HEK293 (cell line): ENCODE measurements around the gene COPZ1.

ENCODE experiments used
- CTCF ChIA-PET: fragments of 350-600 bp; formaldehyde crosslinking; extraction: SDS; loops from one replicate; lab custom pipeline; 2021; ENCODE audit warnings: antibody characterized with exemption; lab: Yijun Ruan, JAX
- POLR2A ChIA-PET: fragments of 300-600 bp; formaldehyde crosslinking; extraction: SDS; loops from one replicate; lab custom pipeline; 2020; ENCODE audit warnings: antibody characterized with exemption, inconsistent platforms; lab: Yijun Ruan, JAX
- H3K27ac ChIP-seq: fragments of 200-500 bp; sonication (Bioruptor generic); 2 replicates; pipeline ENCODE4 v1.5.1; 2014; ENCODE audit warnings: low read depth, low read length, control low read depth, inconsistent platforms; ENCODE audit errors: extremely low read depth
- H3K36me3 ChIP-seq, 2 experiments: fragments of 200-500 bp in 1 of 2; sonication (Bioruptor generic) in 1 of 2; 1 replicate in 1 of 2; 2 replicates in 1 of 2; pipeline ENCODE4 v1.5.1; 2014 to 2017; ENCODE audit warnings: inconsistent platforms in 2 of 2, low read length in 2 of 2; ENCODE audit not compliant: control insufficient read depth in 2 of 2, insufficient read depth in 1 of 2
- H3K4me1 ChIP-seq: fragments of 200-500 bp; sonication (Bioruptor generic); 2 replicates; pipeline ENCODE4 v1.5.1; 2014; ENCODE audit warnings: mild to moderate bottlenecking, low read length, inconsistent platforms; ENCODE audit not compliant: control insufficient read depth, insufficient read depth
- H3K4me3 ChIP-seq: 2 replicates; pipeline ENCODE4 v1.5.1; 2011; ENCODE audit warnings: low read depth, mild to moderate bottlenecking, control low read depth, low read length, moderate library complexity
- H3K9me3 ChIP-seq: fragments of 200-500 bp; sonication (Bioruptor generic); 2 replicates; pipeline ENCODE4 v1.5.1; 2014; ENCODE audit warnings: low read depth, low read length, inconsistent platforms; ENCODE audit not compliant: control insufficient read depth, insufficient read depth
- EGR2 ChIP-seq: fragments of 450-650 bp; formaldehyde crosslinking; IDR thresholded peaks from 2 replicates; pipeline ENCODE4 v1.5.1; 2016; ENCODE audit warnings: low read depth, missing biosample characterization, missing genetic modification characterization
- GFI1B ChIP-seq: fragments of 450-650 bp; formaldehyde crosslinking; IDR thresholded peaks from 2 replicates; pipeline ENCODE4 v1.5.1; 2016; ENCODE audit warnings: missing biosample characterization, missing genetic modification characterization
- GLI2 ChIP-seq: fragments of 450-650 bp; formaldehyde crosslinking; IDR thresholded peaks from 2 replicates; pipeline ENCODE4; 2017; ENCODE audit warnings: missing biosample characterization, missing genetic modification characterization, low read depth, borderline replicate concordance
- GLI4 ChIP-seq: fragments of 450-650 bp; formaldehyde crosslinking; IDR thresholded peaks from 2 replicates; pipeline ENCODE4 v1.5.1; 2016; ENCODE audit warnings: missing biosample characterization, missing genetic modification characterization
- HOXD13 ChIP-seq: sonication (generic); formaldehyde crosslinking; IDR thresholded peaks from 2 replicates; pipeline ENCODE4 v1.8.0; 2022; ENCODE audit warnings: missing genetic modification reagents, borderline replicate concordance
- KLF8 ChIP-seq: fragments of 450-650 bp; formaldehyde crosslinking; IDR thresholded peaks from 2 replicates; pipeline ENCODE4 v1.5.1; 2016; ENCODE audit warnings: missing biosample characterization, missing genetic modification characterization
- MZF1 ChIP-seq: fragments of 450-650 bp; formaldehyde crosslinking; IDR thresholded peaks from 2 replicates; pipeline ENCODE4 v1.5.1; 2017; ENCODE audit warnings: missing biosample characterization, missing genetic modification characterization, borderline replicate concordance
- ZBTB17 ChIP-seq: fragments of 450-650 bp; formaldehyde crosslinking; IDR thresholded peaks from 2 replicates; pipeline ENCODE4 v1.5.1; 2016; ENCODE audit warnings: missing biosample characterization, missing genetic modification characterization
- ZFP41 ChIP-seq: fragments of 450-650 bp; formaldehyde crosslinking; IDR thresholded peaks from 2 replicates; pipeline ENCODE4 v1.5.1; 2016; ENCODE audit warnings: missing biosample characterization, missing genetic modification characterization, borderline replicate concordance
- ZNF146 ChIP-seq: fragments of 450-650 bp; formaldehyde crosslinking; IDR thresholded peaks from 2 replicates; pipeline ENCODE4 v1.5.1; 2016; ENCODE audit warnings: missing biosample characterization, missing genetic modification characterization
- ZNF19 ChIP-seq: fragments of 450-650 bp; formaldehyde crosslinking; IDR thresholded peaks from 2 replicates; pipeline ENCODE4; 2016; ENCODE audit warnings: missing biosample characterization, missing genetic modification characterization, low read depth
- ZNF202 ChIP-seq: fragments of 450-650 bp; formaldehyde crosslinking; IDR thresholded peaks from 2 replicates; pipeline ENCODE4 v1.5.1; 2016; ENCODE audit warnings: missing biosample characterization, missing genetic modification characterization, borderline replicate concordance
- ZNF221 ChIP-seq: fragments of 450-650 bp; formaldehyde crosslinking; IDR thresholded peaks from 2 replicates; pipeline ENCODE4 v1.5.1; 2017; ENCODE audit warnings: missing biosample characterization, missing genetic modification characterization, borderline replicate concordance
- ZNF239 ChIP-seq: fragments of 450-650 bp; formaldehyde crosslinking; IDR thresholded peaks from 2 replicates; pipeline ENCODE4 v1.5.1; 2016; ENCODE audit warnings: missing biosample characterization, missing genetic modification characterization
- ZNF350 ChIP-seq: fragments of 450-650 bp; formaldehyde crosslinking; IDR thresholded peaks from 2 replicates; pipeline ENCODE4 v1.5.0; 2017; ENCODE audit warnings: missing biosample characterization, mild to moderate bottlenecking, missing genetic modification characterization
- ZNF391 ChIP-seq: fragments of 450-650 bp; formaldehyde crosslinking; IDR thresholded peaks from 2 replicates; pipeline ENCODE4 v1.5.1; 2016; ENCODE audit warnings: low read depth, missing biosample characterization, missing genetic modification characterization, borderline replicate concordance
- ZNF404 ChIP-seq: fragments of 450-650 bp; formaldehyde crosslinking; IDR thresholded peaks from 2 replicates; pipeline ENCODE4 v1.5.1; 2017; ENCODE audit warnings: missing biosample characterization, missing genetic modification characterization
- ZNF473 ChIP-seq: fragments of 450-650 bp; formaldehyde crosslinking; IDR thresholded peaks from 2 replicates; pipeline ENCODE4 v1.5.1; 2017; ENCODE audit warnings: missing biosample characterization, missing genetic modification characterization
- ZNF555 ChIP-seq: fragments of 450-650 bp; formaldehyde crosslinking; conservative IDR thresholded peaks from 2 replicates; pipeline ENCODE4 v1.5.1; 2017; ENCODE audit warnings: missing biosample characterization, mild to moderate bottlenecking, missing genetic modification characterization, inconsistent platforms
- ZNF558 ChIP-seq: fragments of 450-650 bp; formaldehyde crosslinking; IDR thresholded peaks from 2 replicates; pipeline ENCODE4 v1.5.1; 2016; ENCODE audit warnings: missing biosample characterization, missing genetic modification characterization
- ZNF629 ChIP-seq: fragments of 450-650 bp; formaldehyde crosslinking; IDR thresholded peaks from 2 replicates; pipeline ENCODE4 v1.5.1; 2017; ENCODE audit warnings: missing biosample characterization, missing genetic modification characterization
- ZNF701 ChIP-seq: fragments of 450-650 bp; formaldehyde crosslinking; IDR thresholded peaks from 2 replicates; pipeline ENCODE4 v1.5.1; 2016; ENCODE audit warnings: missing biosample characterization, missing genetic modification characterization
- ZNF747 ChIP-seq: fragments of 450-650 bp; formaldehyde crosslinking; IDR thresholded peaks from 2 replicates; pipeline ENCODE4 v1.5.1; 2016; ENCODE audit warnings: missing biosample characterization, missing genetic modification characterization
- ZNF76 ChIP-seq: fragments of 450-650 bp; formaldehyde crosslinking; IDR thresholded peaks from 2 replicates; pipeline ENCODE4; 2016; ENCODE audit warnings: low read depth, missing biosample characterization, missing genetic modification characterization, borderline replicate concordance
- ZNF776 ChIP-seq: fragments of 450-650 bp; formaldehyde crosslinking; IDR thresholded peaks from 2 replicates; pipeline ENCODE4 v1.5.0; 2017; ENCODE audit warnings: missing biosample characterization, missing genetic modification characterization, borderline replicate concordance
- ZNF791 ChIP-seq: fragments of 450-650 bp; formaldehyde crosslinking; IDR thresholded peaks from 2 replicates; pipeline ENCODE4 v1.5.1; 2016; ENCODE audit warnings: missing biosample characterization, missing genetic modification characterization
- ZNF792 ChIP-seq: fragments of 450-650 bp; formaldehyde crosslinking; IDR thresholded peaks from 2 replicates; pipeline ENCODE4 v1.5.1; 2016; ENCODE audit warnings: missing biosample characterization, missing genetic modification characterization
- ZNF830 ChIP-seq: fragments of 450-650 bp; IDR thresholded peaks from 2 replicates; pipeline ENCODE4 v1.5.0; 2018; ENCODE audit warnings: missing biosample characterization, missing genetic modification characterization, low read depth, mild to moderate bottlenecking, moderate library complexity
- ZNF837 ChIP-seq: fragments of 450-650 bp; formaldehyde crosslinking; IDR thresholded peaks from 2 replicates; pipeline ENCODE4 v1.5.1; 2016; ENCODE audit warnings: missing biosample characterization, missing genetic modification characterization
- ZSCAN16 ChIP-seq: fragments of 450-650 bp; formaldehyde crosslinking; IDR thresholded peaks from 2 replicates; pipeline ENCODE4 v1.5.1; 2016; ENCODE audit warnings: missing biosample characterization, missing genetic modification characterization
- ZXDB ChIP-seq: fragments of 450-650 bp; formaldehyde crosslinking; IDR thresholded peaks from 2 replicates; pipeline ENCODE4 v1.5.1; 2016; ENCODE audit warnings: missing biosample characterization, missing genetic modification characterization
- TF ChIP-seq, protein P1 (sequence below): fragments of 450-650 bp; formaldehyde crosslinking; IDR thresholded peaks from 2 replicates; pipeline ENCODE4 v1.5.1; 2016; ENCODE audit warnings: missing biosample characterization, missing genetic modification characterization
- TF ChIP-seq, protein P2 (sequence below): fragments of 450-650 bp; formaldehyde crosslinking; IDR thresholded peaks from 2 replicates; pipeline ENCODE4; 2016; ENCODE audit warnings: missing biosample characterization, missing genetic modification characterization
- TF ChIP-seq, protein P3 (sequence below): fragments of 450-650 bp; formaldehyde crosslinking; IDR thresholded peaks from 2 replicates; pipeline ENCODE4 v1.5.1; 2017; ENCODE audit warnings: missing biosample characterization, missing genetic modification characterization
- TF ChIP-seq, protein P4 (sequence below): fragments of 450-650 bp; formaldehyde crosslinking; IDR thresholded peaks from 2 replicates; pipeline ENCODE4 v1.5.1; 2016; ENCODE audit warnings: missing biosample characterization, missing genetic modification characterization

Gene COPZ1

DNA sequence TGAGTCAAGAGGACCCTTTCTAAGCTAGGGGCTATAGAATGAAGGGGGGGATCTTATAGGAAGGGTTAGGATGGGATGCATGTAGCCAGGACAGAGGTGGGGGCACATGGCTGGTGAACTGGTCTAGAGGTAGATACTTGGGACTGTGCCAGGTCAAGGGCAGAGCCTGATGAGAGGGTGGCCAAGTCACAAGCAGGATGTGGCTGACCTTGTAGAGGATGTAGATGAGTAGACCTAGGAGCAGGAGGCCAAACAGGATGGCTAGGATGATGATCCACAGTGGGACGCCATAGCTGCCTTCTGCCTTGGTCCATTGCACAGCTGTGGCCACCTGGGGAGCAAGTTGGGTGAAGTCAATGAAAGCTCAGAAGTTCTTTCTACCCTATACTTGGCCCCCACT, 72.2 kb downstream of the COPZ1 start:
- Histone ChIP-seq H3K36me3 (peaks cover 16 to 78% of the 10 kb centered on the region in 2 experiments), H3K27ac (no peak overlapping the region), H3K4me3 (no peak overlapping the region), H3K9me3 (no peaks in the 10 kb centered on the region), H3K4me1 (no peaks in the 10 kb centered on the region)
- CTCF ChIA-PET = interaction anchor here (0.7 to 12.2 kb wide), 6 partner anchors 11 to 653 kb away, joined by 3 to 924 read pairs (median 22); partner anchors contain the start of gene ZNF385A
- POLR2A ChIA-PET = no interaction called here
- TF ChIP-seq ZNF76 (tag by site-specific recombination) (no peak), ZSCAN16 (tag by site-specific recombination) (no peak), ZBTB17 (tag by site-specific recombination) (no peak), ZNF629 (tag by site-specific recombination) (no peak), ZNF791 (tag by site-specific recombination) (no peak), ZFP41 (tag by site-specific recombination) (no peak), ZNF19 (tag by site-specific recombination) (no peak), ZNF555 (tag by site-specific recombination) (no peak), ZNF404 (tag by site-specific recombination) (no peak), GLI2 (tag by site-specific recombination) (no peak), ZNF792 (tag by site-specific recombination) (no peak), ZNF776 (tag by site-specific recombination) (no peak), ZNF473 (tag by site-specific recombination) (no peak), GLI4 (no peak), ZXDB (tag by site-specific recombination) (no peak), ZNF558 (no peak), GFI1B (tag by site-specific recombination) (no peak)
- TF ChIP-seq, protein P1, sequence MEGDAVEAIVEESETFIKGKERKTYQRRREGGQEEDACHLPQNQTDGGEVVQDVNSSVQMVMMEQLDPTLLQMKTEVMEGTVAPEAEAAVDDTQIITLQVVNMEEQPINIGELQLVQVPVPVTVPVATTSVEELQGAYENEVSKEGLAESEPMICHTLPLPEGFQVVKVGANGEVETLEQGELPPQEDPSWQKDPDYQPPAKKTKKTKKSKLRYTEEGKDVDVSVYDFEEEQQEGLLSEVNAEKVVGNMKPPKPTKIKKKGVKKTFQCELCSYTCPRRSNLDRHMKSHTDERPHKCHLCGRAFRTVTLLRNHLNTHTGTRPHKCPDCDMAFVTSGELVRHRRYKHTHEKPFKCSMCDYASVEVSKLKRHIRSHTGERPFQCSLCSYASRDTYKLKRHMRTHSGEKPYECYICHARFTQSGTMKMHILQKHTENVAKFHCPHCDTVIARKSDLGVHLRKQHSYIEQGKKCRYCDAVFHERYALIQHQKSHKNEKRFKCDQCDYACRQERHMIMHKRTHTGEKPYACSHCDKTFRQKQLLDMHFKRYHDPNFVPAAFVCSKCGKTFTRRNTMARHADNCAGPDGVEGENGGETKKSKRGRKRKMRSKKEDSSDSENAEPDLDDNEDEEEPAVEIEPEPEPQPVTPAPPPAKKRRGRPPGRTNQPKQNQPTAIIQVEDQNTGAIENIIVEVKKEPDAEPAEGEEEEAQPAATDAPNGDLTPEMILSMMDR (tag by site-specific recombination) = no peak
- TF ChIP-seq, protein P2, sequence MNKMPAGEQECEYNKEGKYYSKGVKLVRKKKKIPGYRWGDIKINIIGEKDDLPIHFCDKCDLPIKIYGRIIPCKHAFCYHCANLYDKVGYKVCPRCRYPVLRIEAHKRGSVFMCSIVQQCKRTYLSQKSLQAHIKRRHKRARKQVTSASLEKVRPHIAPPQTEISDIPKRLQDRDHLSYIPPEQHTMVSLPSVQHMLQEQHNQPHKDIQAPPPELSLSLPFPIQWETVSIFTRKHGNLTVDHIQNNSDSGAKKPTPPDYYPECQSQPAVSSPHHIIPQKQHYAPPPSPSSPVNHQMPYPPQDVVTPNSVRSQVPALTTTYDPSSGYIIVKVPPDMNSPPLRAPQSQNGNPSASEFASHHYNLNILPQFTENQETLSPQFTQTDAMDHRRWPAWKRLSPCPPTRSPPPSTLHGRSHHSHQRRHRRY (tag by site-specific recombination) = no peak
- TF ChIP-seq, protein P3, sequence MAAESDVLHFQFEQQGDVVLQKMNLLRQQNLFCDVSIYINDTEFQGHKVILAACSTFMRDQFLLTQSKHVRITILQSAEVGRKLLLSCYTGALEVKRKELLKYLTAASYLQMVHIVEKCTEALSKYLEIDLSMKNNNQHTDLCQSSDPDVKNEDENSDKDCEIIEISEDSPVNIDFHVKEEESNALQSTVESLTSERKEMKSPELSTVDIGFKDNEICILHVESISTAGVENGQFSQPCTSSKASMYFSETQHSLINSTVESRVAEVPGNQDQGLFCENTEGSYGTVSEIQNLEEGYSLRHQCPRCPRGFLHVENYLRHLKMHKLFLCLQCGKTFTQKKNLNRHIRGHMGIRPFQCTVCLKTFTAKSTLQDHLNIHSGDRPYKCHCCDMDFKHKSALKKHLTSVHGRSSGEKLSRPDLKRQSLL (tag by site-specific recombination) = no peak

DNA sequence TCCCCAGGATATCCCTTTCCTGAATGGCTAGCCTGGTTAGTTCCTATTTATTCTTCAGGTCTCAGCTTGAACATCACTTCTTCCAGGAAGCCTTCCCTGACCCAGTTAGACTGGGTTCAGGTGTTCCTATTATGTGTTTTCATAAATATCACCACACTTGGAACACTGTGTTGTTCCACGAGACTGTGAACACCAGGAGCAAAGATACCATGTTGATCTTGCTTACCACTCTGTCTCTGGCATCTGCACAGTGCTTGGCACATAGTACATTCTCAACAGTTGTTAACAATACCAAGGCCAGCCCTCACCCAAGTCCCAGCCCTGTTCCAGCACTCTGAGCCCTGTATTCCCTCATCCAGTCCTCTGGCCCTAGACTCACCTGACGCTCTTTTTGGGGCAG, 73.3 kb downstream of the COPZ1 start:
- Histone ChIP-seq H3K4me1 (no peaks in the 10 kb centered on the region), H3K27ac (no peak overlapping the region), H3K36me3 (peaks cover 16 to 88% of the 10 kb centered on the region in 2 experiments), H3K4me3 (no peak overlapping the region), H3K9me3 (no peaks in the 10 kb centered on the region)
- POLR2A ChIA-PET = no interaction called here
- CTCF ChIA-PET = interaction anchor here (0.6 to 12.2 kb wide), 12 partner anchors 12 to 184 kb away, joined by 3 to 924 read pairs (median 8); partner anchors contain the start of genes ITGA5 and ZNF385A
- no peak for TF ChIP-seq EGR2 (tag by site-specific recombination)
- TF ChIP-seq ZNF239 (tag by site-specific recombination) = no peak
- no peak for TF ChIP-seq ZNF701 (tag by site-specific recombination)
- no peak for TF ChIP-seq ZNF391 (tag by site-specific recombination)
- TF ChIP-seq ZNF146 (tag by site-specific recombination) = no peak
- TF ChIP-seq ZNF837 = no peak
- no peak for TF ChIP-seq ZNF791 (tag by site-specific recombination)
- TF ChIP-seq MZF1 (tag by site-specific recombination) = no peak
- TF ChIP-seq ZNF629 (tag by site-specific recombination) = no peak
- TF ChIP-seq ZNF350 (tag by site-specific recombination) = no peak
- no peak for TF ChIP-seq ZNF747 (tag by site-specific recombination)
- no peak for TF ChIP-seq ZNF202 (tag by site-specific recombination)
- TF ChIP-seq HOXD13 (CRISPR knock-in tag) = no peak
- no peak for TF ChIP-seq ZNF830 (tag by site-specific recombination)
- no peak for TF ChIP-seq KLF8 (tag by site-specific recombination)
- TF ChIP-seq ZNF221 (tag by site-specific recombination) = no peak
- TF ChIP-seq, protein P4, sequence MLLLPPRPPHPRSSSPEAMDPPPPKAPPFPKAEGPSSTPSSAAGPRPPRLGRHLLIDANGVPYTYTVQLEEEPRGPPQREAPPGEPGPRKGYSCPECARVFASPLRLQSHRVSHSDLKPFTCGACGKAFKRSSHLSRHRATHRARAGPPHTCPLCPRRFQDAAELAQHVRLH = no peak
